Aorta (tissue), 5 donors: ENCODE results near the gene SMARCD3. TPM values are rescaled to one million over a fixed set of nuclear protein-coding genes. Genes with fewer than 3 reads are reported as not detected.

Source experiments
- ATAC-seq: fragments of 200-7000 bp; cut with Tn5 transposase; one replicate; pipeline ENCODE4 v1.9.1; 2022; ENCODE audit warnings: moderate library complexity; ENCODE audit not compliant: low FRiP score
- DNase-seq, 2 donors: peaks; one replicate each; pipeline ENCODE4 v3.0.0-alpha.2; 2020
- H3K27ac ChIP-seq, 2 donors: one replicate each; pipeline ENCODE4 v1.5.1; 2013; ENCODE audit warnings: low read length in 2 of 2, mild to moderate bottlenecking in 2 of 2, moderate library complexity in 2 of 2, control low read depth in 1 of 2, inconsistent platforms in 1 of 2, low read depth in 1 of 2
- H3K27me3 ChIP-seq, 2 donors: one replicate each; pipeline ENCODE4 v1.6.1; 2013; ENCODE audit warnings: control low read depth in 1 of 2, low read length in 1 of 2, mild to moderate bottlenecking in 1 of 2, moderate library complexity in 1 of 2; ENCODE audit not compliant: insufficient read depth in 2 of 2, control insufficient read depth in 1 of 2
- H3K36me3 ChIP-seq, 2 donors: one replicate each; pipeline ENCODE4 v1.6.1; 2013; ENCODE audit warnings: control low read depth in 1 of 2, low read length in 1 of 2, mild to moderate bottlenecking in 1 of 2; ENCODE audit not compliant: insufficient read depth in 2 of 2, control insufficient read depth in 1 of 2
- H3K4me1 ChIP-seq, 2 donors: one replicate each; pipeline ENCODE4 v1.6.1; 2013; ENCODE audit warnings: low read length in 2 of 2, control low read depth in 1 of 2, mild to moderate bottlenecking in 1 of 2, moderate library complexity in 1 of 2; ENCODE audit not compliant: insufficient read depth in 2 of 2, control insufficient read depth in 1 of 2
- H3K4me3 ChIP-seq, 2 donors: one replicate each; pipeline ENCODE4 v1.5.1; 2013; ENCODE audit warnings: low read length in 2 of 2, control low read depth in 1 of 2, mild to moderate bottlenecking in 1 of 2
- H3K9me3 ChIP-seq: one replicate; pipeline ENCODE4 v1.6.1; 2013; ENCODE audit warnings: mild to moderate bottlenecking, low read length; ENCODE audit not compliant: control insufficient read depth
- WGBS, 2 donors: extraction: QIAGEN DNeasy Blood & Tissue Kit; methylation state at CpG; one replicate each; pipeline ENCODE4 v1.1.7; 2013; 5-methylcytosine and 5-hydroxymethylcytosine counted together
- intact Hi-C, 2 donors: fragments of 100-400 bp; cut with DNase I; formaldehyde crosslinking; loops; one replicate each; pipeline versions ENCODE4 v1.14.2 to v1.15.0; 2022
- polyA plus RNA-seq, 2 donors: library from polyadenylated mRNA; stranded (reverse); fragments of 200-250 nt; gene quantifications; one replicate each; pipeline ENCODE4 v1.2.3, GENCODE V29; 2013
- total RNA-seq, 2 donors: library from RNA; stranded (reverse); fragmentation: NEBNext Ultra II Directional; extraction: Animal tissue kit (Norgen Biotek cat#: 25700); gene quantifications; one replicate each; pipeline ENCODE4 v1.2.1, GENCODE V29; 2021
- donor health status: healthy with polysubstance abuse.
- donor health status: Bipolar disorder and iron deficiency.
- donor health status: DM: no; HTN: no; CAD: no.
- donor health status: DM: no; HTN: no; CAD: no.
- donor health status: DM: yes; HTN: yes; CAD: no.

The SMARCD3 gene
- total and polyA plus RNA-seq, 4 donors: 48.5 to 182 (median 68.4) TPM

DNA sequence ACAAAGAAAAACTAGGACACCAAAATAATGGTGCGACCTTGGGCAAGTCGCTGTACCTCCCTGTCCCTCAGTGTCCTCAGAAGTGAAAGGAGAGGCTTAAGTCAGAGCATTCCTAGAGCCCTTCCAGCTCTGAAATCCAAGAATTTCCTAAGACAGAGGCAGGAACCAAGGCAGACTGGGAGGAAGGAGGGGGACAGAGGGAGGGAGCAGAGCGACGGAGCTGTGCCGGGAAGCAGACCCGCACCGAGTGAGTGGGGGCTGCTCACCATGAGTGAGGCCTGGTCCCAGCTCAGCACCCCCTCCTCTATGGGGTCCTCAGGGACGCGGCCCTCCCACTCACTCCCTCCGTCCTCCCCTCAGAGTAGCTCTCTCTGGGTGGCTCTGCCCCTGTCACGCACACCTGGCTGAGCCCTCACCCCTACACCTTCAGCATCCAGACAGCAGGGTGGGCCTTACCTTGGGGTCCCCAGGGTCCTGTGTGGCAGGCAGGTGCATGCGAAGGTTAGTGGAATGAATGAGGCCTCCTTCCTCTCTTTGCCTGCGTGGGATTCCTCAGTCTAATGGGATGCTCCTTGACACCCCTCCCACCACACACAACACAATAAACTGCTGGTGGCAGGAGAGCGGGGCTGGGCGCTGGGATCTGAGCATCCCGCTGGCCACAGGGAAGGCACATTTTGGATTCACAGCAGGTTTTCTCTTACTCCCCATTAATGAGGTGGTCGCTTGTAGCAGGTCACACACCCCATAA is 4.6 kb upstream of the SMARCD3 start:
- DNase-seq: no peak
- Histone ChIP-seq H3K4me1 (no peaks in the 10 kb centered on the region), H3K4me3 (no peak overlapping the region), H3K27ac (peak overlapping the region in 1 of 2 donors; percentile 91), H3K9me3 (no peaks in the 10 kb centered on the region), H3K27me3 (no peaks in the 10 kb centered on the region), H3K36me3 (no peaks in the 10 kb centered on the region)
- intact Hi-C loops: loop anchor here (2.0 kb wide), 2 partner anchors 24 to 46 kb away; no protein-coding TSS in a partner anchor
- peak; percentile 13 for ATAC-seq
- 36 to 44% methylated on average over 16 to 17 of the region's 17 CpGs for WGBS, 2 donors

DNA sequence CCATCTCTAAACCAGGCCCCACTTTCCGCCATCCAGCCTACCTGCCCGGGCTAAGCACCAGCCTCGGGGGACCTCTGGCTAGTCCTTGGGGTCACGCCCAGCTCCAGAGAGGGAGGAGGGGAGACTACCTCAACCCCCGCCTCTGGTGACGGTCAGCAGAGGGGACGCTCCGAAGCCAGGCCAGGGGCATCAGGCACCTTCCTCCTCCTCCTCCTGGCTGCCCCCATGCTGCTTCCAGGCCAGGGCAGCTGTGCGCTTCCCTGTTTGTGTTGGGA is 4.0 kb upstream of the SMARCD3 start:
- 5 to 6% methylated on average over 6 to 9 of the region's 9 CpGs for WGBS, 2 donors
- ATAC-seq (no peak), DNase-seq (no peak)
- Histone ChIP-seq H3K27ac (peak overlapping the region; percentile 62 to 91), H3K4me1 (no peaks in the 10 kb centered on the region), H3K36me3 (no peaks in the 10 kb centered on the region), H3K4me3 (peak overlapping the region; percentile 72 to 82), H3K9me3 (no peaks in the 10 kb centered on the region), H3K27me3 (no peaks in the 10 kb centered on the region)
- intact Hi-C loops: loop anchor here (2.0 kb wide), 2 partner anchors 24 to 46 kb away; no protein-coding TSS in a partner anchor

- Histone ChIP-seq H3K9me3 (no peaks in the 10 kb centered on the region), H3K4me1 (no peaks in the 10 kb centered on the region), H3K36me3 (no peaks in the 10 kb centered on the region), H3K27me3 (no peaks in the 10 kb centered on the region), H3K27ac (peak overlapping the region; percentile 62 to 91), H3K4me3 (peak overlapping the region; percentile 72 to 82)
- ATAC-seq: peak; percentile 68
- peak; percentile 78 to 91 for DNase-seq
- intact Hi-C loops: loop anchor here (2.0 kb wide), 2 partner anchors 25 to 47 kb away; no protein-coding TSS in a partner anchor
- WGBS, 2 donors: 0 to 1% methylated on average over 31 to 79 of the region's 79 CpGs
Measured at GRCh38 chr7:151251689-151252560, 3.4 kb upstream of the SMARCD3 start.

DNA sequence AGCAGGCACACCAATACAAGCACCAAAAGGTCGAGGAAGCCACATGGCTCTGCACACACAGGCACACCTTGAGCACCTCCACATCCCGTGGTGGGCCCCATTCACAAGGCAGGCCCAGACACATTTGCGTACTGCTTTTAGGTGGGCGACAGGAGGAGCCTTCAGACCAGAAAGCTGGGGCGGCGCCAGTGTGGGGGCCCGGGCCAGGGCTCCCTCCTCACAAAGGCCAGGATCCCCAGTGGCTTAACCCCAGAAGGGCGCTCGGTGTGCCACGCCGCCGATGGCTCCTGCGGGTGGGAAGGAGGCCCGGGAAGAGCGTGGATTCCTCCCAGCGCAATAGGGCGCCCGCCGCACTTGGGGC is 2.8 kb upstream of the SMARCD3 start:
- Histone ChIP-seq H3K36me3 (no peaks in the 10 kb centered on the region), H3K27ac (peak overlapping the region; percentile 61 to 62), H3K4me1 (no peaks in the 10 kb centered on the region), H3K9me3 (no peaks in the 10 kb centered on the region), H3K27me3 (no peaks in the 10 kb centered on the region), H3K4me3 (peak overlapping the region; percentile 2 to 72)
- 0 to 2% methylated on average over 12 to 19 of the region's 19 CpGs for WGBS, 2 donors
- intact Hi-C loops: no loop called here
- ATAC-seq: no peak
- DNase-seq: no peak

GRCh38 chr7:151250181-151251132 is 2.0 kb upstream of the SMARCD3 start:
- H3K9me3 ChIP-seq: no peaks in the 10 kb centered on the region
- no peaks in the 10 kb centered on the region for H3K4me1 ChIP-seq
- ATAC-seq (no peak), DNase-seq (no peak)
- H3K27ac ChIP-seq: peak overlapping the region; percentile 61 to 95
- intact Hi-C loops: no loop called here
- no peaks in the 10 kb centered on the region for H3K27me3 ChIP-seq
- no peaks in the 10 kb centered on the region for H3K36me3 ChIP-seq
- no peak overlapping the region for H3K4me3 ChIP-seq
- 37 to 41% methylated on average over 7 of the region's 7 CpGs for WGBS, 2 donors

DNA sequence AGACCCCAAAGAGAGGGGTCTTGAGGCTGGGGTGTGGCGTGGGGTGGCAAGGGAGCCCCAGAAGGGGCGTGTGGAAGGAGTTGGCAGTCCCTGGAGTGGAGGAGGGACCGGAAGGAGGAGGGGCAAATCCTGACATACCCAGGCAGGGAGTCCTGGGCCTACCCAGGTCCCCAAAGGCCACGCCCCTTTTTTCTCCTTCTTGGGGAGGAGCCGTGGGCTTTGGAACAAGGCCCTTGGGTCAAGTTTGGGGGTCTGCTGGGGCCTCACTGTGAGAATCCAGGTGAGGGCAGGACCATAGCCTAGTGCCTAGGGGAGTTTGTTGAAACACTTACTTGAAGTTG is 1.2 kb upstream of the SMARCD3 start:
- Histone ChIP-seq H3K4me1 (no peaks in the 10 kb centered on the region), H3K4me3 (peak overlapping the region; percentile 14 to 60), H3K27me3 (no peaks in the 10 kb centered on the region), H3K27ac (peak overlapping the region; percentile 61 to 95), H3K36me3 (no peaks in the 10 kb centered on the region), H3K9me3 (no peaks in the 10 kb centered on the region)
- peak; percentile 84 to 86 for DNase-seq
- peak; percentile 47 for ATAC-seq
- intact Hi-C loops: loop anchor here in 1 of 2 donors (5.0 to 10.0 kb wide), 2 partner anchors 167 to 505 kb away; partner anchors contain the start of genes FASTK and TMUB1
- 0 to 3% methylated on average over 5 of the region's 5 CpGs for WGBS, 2 donors

GRCh38 chr7:151249034-151249731 is 689 bp upstream of the SMARCD3 start:
- intact Hi-C loops: loop anchor here in 1 of 2 donors (5.0 to 10.0 kb wide), 2 partner anchors 167 to 506 kb away; partner anchors contain the start of genes FASTK and TMUB1
- Histone ChIP-seq H3K27me3 (no peaks in the 10 kb centered on the region), H3K4me1 (no peaks in the 10 kb centered on the region), H3K9me3 (no peaks in the 10 kb centered on the region), H3K4me3 (peak overlapping the region; percentile 60 to 88), H3K36me3 (no peaks in the 10 kb centered on the region), H3K27ac (peak overlapping the region; percentile 61 to 95)
- DNase-seq: peak; percentile 84 to 90
- 1% methylated on average over 45 of the region's 45 CpGs for WGBS, 2 donors
- ATAC-seq: peak; percentile 36
